Activated naive CD8-positive, alpha-beta T cell treated with anti-CD3 and anti-CD28 coated beads, Interleukin-2, amount 50 U/mL, for 24 hours (primary cell): Measurements from ENCODE around the gene RGS17.

Experiments used
- ATAC-seq: fragments of 150-1000 bp; cut with Tn5 transposase; one replicate; pipeline ENCODE4 v1.10.0; 2021
- DNase-seq: peaks from one replicate; pipeline ENCODE4 v3.0.0; 2021
- H3K27ac Mint-ChIP-seq: one replicate; pipeline ENCODE4 v1.8.0; 2021; ENCODE audit warnings: mild to moderate bottlenecking, mixed read lengths
- H3K27me3 Mint-ChIP-seq: one replicate; pipeline ENCODE4 v1.8.0; 2021; ENCODE audit warnings: mixed read lengths
- H3K36me3 Mint-ChIP-seq: one replicate; pipeline ENCODE4 v1.8.0; 2021; ENCODE audit warnings: low read depth, mixed read lengths
- H3K4me1 Mint-ChIP-seq: one replicate; pipeline ENCODE4 v1.8.0; 2021; ENCODE audit warnings: mixed read lengths
- H3K4me3 Mint-ChIP-seq: one replicate; pipeline ENCODE4 v1.8.0; 2021; ENCODE audit warnings: mild to moderate bottlenecking, moderate library complexity, mixed read lengths
- H3K9me3 Mint-ChIP-seq: one replicate; pipeline ENCODE4 v1.8.0; 2021; ENCODE audit warnings: mixed read lengths

RGS17 gene

DNA sequence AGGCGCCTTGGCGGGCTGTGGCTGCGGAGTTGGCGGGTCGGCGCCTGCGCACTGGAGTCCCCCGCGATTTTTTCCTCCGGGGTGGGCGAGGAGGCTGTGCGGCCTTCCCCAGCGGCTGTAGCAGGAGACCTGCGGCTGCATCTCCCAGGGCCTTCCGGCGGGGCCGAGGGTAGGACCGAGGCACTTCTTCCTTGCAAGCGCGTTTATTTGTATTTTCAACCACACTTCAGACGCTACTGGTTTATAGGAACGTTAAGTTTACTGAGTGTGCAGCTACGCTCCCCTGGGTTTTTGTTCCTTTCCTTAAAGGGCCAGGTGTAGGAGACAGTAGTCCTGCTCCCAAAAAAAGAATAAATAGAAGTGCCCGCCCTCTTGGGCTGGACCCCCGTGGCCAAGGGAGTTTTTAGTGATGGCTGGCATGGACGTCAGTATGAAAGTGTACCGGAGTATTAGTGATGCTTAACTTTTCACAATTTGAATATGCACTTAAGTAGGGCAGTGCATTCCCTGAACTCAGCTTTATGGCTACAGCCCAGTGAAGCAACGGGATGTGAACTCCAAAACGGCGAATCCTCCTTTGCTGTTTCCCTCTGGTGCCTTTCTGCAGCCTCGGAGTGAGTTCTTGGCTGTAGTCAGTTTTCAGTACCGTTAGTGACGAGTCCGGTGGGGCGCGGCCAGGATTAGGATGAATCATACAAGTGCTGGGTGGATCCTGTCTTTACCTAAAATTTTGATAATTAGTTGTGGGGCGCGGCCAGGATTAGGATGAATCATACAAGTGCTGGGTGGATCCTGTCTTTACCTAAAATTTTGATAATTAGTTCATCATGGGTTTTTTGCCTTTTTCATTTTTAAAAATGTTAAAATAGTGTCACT is 147.2 kb downstream of the RGS17 start:
- Mint-ChIP-seq H3K36me3 (peaks cover 42% of the 10 kb centered on the region), H3K9me3 (no peaks in the 10 kb centered on the region), H3K27me3 (peaks cover 4% of the 10 kb centered on the region), H3K4me1 (peaks cover 59% of the 10 kb centered on the region), H3K4me3 (peak overlapping the region; percentile 93), H3K27ac (peak overlapping the region; percentile 98)
- ATAC-seq, result peak; percentile 48
- DNase-seq, result peak; percentile 97

DNA sequence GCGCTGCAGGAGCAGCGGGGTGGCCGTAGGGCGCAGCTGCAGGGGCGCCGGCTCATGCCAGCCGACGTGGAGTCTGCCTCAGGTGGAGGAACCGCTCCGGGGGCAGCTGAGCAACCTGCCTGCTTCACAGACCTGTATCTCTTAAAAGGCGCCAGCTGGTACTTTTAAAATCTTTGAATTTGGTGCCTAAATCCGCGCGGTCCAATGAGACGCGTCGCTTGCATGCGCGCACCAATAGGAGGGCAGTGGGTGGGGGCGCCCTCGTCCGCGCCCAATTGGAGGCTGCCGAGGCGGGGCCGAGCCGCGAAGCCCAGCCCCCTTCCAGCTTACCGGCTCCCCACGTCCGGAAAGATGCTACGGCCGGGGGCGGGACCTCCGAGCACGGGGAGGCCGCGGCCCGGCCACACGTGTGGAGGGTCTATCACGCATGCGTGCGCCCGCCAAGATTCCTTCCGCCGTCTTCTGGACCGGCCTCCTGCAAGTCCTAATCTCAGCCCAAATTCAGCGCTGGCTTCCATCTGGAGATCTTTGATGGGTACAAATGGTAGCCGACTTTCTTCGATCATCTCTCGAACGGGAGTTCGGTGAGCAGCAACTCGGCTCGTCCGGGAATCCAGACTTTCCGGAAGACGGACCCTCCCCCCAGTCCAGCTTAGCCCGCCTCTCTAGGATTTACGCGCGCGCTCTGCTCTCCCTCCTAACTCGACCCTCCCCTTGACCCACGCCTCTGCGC is 148.0 kb downstream of the RGS17 start, which contains the start of gene FBXO5:
Gene FBXO5, minus strand, starts transcription at position 138 of the 733 bp plus-strand sequence. Its CDS starts 82 bp downstream, at position 56.
- Mint-ChIP-seq H3K27ac (peak within 1 kb of the TSS; percentile 98), H3K4me1 (peaks cover 65% of the 10 kb centered on the region), H3K27me3 (peaks cover 4% of the 10 kb centered on the region), H3K4me3 (peak within 1 kb of the TSS; percentile 93), H3K9me3 (no peaks in the 10 kb centered on the region), H3K36me3 (peaks cover 49% of the 10 kb centered on the region)
- ATAC-seq (peak; percentile 90), DNase-seq (peak; percentile 97)

DNA sequence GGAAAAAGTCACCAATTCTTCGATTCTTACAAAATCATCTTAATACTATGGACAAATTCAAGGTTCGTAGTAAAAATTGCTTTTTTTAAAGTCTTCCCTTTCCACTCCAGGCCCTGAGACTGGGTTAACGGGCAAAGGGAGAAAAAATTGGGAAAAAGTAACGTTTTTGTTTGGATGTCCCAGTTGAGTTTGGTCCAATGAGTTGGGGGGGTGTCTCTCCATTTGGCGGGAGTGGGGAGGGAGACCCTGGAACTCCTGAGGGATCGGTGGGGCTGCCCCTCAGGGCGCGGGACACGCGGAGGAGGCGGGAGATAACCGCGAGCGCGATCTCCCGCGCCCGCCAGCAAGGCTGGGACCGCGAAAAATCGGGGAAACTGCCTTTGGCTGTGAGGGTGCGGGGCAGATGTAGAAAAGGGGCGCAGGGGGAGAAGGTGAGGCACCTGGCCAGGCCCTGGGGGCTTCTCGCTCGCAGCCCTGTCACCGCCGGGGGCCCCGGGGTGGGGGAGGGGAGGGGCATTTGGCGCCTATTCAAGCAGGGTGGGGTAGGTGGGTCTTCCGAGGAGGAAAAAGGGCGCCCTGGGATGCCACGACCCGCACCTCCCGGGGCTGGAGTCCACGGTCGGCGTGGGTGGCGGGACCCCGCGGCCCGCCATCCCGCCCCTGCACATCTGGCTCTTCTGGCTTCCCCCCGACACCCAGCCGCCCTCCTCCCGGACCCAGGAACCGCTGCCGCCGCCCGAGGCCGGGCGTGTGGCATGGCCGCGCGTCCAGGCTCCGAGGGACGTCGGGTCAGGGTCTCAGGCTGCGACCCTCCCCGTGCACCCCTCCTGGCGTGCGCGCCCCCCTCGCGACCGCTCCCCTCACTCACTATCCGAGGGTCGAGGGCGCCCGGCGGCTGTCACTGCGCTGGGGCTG is 148.8 kb downstream of the RGS17 start:
- ATAC-seq (no peak), DNase-seq (peak; percentile 48)
- Mint-ChIP-seq H3K27ac (peak overlapping the region; percentile 98), H3K4me1 (peaks cover 72% of the 10 kb centered on the region), H3K27me3 (peaks cover 4% of the 10 kb centered on the region), H3K4me3 (peak overlapping the region; percentile 93), H3K9me3 (no peaks in the 10 kb centered on the region), H3K36me3 (peaks cover 57% of the 10 kb centered on the region)

DNA sequence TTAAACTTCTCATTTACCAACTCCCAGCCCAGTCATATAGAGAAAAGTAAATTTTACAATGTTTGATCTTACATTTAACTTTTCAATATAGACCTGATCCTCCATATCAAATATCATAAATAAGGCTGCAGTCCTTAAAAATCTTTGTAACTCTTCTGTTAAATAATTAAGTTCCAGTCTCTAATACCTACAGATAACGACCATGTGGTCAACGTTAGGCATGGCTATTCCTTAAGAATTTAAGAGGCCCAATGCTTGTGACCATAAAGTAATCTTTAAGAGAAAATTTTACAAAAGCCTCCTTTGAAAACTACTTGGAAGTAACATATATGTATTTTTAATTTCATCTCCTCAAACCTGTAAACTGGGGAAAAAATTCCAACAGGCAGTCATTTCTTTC is 149.9 kb downstream of the RGS17 start:
- H3K27ac Mint-ChIP-seq, result peak overlapping the region; percentile 30
- H3K9me3 Mint-ChIP-seq, result no peaks in the 10 kb centered on the region

DNA sequence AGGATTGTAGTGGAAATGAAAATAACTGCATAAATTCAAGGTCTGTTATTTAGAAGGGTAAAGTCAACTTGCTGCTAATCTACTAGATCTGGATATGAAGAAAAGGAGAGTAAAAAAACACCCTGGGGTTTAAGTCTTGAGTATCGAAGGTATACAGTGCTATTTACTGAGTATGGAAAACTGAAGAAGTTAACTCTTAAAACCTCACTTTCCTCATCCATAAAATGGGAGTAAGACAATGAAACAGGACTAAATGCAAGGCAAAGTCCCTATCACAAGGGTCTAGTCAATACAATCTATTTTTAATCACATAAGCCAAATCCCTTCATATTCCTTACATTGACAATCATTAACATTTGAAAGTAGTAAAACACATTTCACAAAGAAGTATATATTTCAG is 150.4 kb downstream of the RGS17 start:
- Mint-ChIP-seq H3K4me1 (peaks cover 74% of the 10 kb centered on the region), H3K36me3 (peaks cover 64% of the 10 kb centered on the region), H3K27ac (peak overlapping the region; percentile 30), H3K4me3 (peak overlapping the region; percentile 93), H3K9me3 (no peaks in the 10 kb centered on the region), H3K27me3 (peaks cover 4% of the 10 kb centered on the region)
- DNase-seq, result no peak
- no peak for ATAC-seq

More for the DNA sequence above, 149.9 kb downstream of the RGS17 start:
- Mint-ChIP-seq H3K36me3 (peaks cover 60% of the 10 kb centered on the region), H3K27me3 (peaks cover 4% of the 10 kb centered on the region), H3K4me1 (peaks cover 74% of the 10 kb centered on the region), H3K4me3 (peak overlapping the region; percentile 93)
- no peak for ATAC-seq
- no peak for DNase-seq

DNA sequence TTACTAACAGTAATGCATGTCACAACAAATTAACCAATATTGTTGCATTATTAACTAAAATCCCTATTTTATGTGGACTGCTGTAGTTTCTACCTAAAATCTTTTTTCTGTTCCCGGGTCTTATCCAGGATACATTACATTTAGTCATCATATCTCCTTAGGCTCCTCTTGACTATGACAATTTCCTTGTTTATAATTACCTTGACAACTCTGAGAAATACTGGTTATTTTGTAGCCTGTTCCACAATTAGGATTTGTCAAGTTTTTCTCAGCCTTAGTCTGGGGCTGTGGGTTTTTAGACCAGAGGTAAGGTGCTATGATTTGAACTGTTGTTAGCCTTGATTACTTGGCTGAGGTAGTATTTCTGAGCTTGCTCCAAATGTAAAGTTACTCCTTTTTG is 152.0 kb downstream of the RGS17 start:
- no peak overlapping the region for H3K27ac Mint-ChIP-seq
- H3K4me3 Mint-ChIP-seq, result no peak overlapping the region
- H3K36me3 Mint-ChIP-seq, result peaks cover 74% of the 10 kb centered on the region

DNA sequence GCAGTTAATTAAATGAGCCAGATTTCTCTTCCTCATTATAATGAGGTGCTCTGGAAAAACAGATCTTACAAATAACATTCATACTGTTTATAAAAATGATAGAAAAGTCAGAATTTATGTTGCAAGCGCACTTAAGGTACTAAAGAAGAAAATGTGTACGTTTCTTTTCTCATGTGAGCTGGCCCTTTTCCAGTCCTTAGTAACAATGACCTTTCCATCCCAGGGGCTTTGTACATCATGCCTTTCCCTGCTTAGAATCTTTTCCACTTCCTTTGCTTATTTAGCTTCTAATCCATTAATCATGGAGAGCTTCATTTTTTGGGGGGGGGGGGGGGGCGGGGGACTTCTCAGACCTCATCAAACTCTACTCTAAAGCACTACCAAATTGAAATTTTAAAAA is 153.0 kb downstream of the RGS17 start:
- Mint-ChIP-seq H3K9me3 (no peaks in the 10 kb centered on the region), H3K36me3 (peaks cover 77% of the 10 kb centered on the region), H3K27me3 (no peaks in the 10 kb centered on the region), H3K4me1 (peaks cover 73% of the 10 kb centered on the region), H3K4me3 (no peak overlapping the region), H3K27ac (no peak overlapping the region)
- no peak for DNase-seq
- no peak for ATAC-seq

More for the DNA sequence above, 152.0 kb downstream of the RGS17 start:
- no peak for DNase-seq
- Mint-ChIP-seq H3K9me3 (no peaks in the 10 kb centered on the region), H3K4me1 (peaks cover 75% of the 10 kb centered on the region), H3K27me3 (peaks cover 4% of the 10 kb centered on the region)
- ATAC-seq, result no peak

DNA sequence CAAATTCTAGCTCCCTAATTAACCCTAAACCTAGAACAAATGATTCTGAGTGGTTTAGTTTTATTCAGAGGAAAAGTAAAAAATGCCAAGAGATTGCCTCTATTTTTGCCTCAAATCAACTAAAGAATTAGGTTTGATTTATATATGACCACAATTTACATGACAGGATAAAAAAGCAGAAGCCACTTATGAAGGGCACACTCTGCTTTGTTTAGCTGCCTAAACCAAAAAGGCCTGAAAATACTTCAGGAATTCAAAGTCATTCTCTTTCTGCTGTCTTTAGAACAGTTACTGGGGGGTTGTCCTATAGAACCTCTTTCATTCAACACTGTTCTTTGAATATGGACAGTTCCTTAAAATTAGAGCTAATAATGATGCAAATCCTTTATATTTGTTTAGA is 153.5 kb downstream of the RGS17 start:
- H3K4me1 Mint-ChIP-seq, result peaks cover 73% of the 10 kb centered on the region
- no peaks in the 10 kb centered on the region for H3K27me3 Mint-ChIP-seq
- no peaks in the 10 kb centered on the region for H3K9me3 Mint-ChIP-seq
- H3K4me3 Mint-ChIP-seq, result no peak overlapping the region
- peaks cover 82% of the 10 kb centered on the region for H3K36me3 Mint-ChIP-seq
- ATAC-seq, result no peak
- no peak overlapping the region for H3K27ac Mint-ChIP-seq
- DNase-seq, result no peak

DNA sequence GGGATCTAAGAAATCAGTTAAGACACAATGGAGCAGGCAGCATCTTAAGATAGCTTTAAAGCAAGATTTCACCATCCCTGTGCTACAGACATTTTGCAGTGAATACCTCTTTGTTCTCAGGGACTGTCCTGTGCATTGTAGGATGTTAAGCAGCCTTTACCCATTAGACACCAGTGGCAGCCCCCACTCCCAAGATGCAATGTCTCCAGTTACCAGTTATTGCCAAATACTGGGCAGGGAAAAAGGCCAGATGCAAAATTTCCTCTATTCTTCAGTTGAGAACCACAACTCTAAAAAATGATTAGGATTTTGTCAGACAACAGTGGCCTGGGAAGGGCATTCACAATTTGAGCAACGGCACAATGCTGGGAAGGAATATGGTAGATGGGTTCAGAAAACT is 154.3 kb downstream of the RGS17 start:
- no peak for ATAC-seq
- DNase-seq, result no peak
- Mint-ChIP-seq H3K27ac (no peak overlapping the region), H3K9me3 (no peaks in the 10 kb centered on the region), H3K36me3 (peaks cover 86% of the 10 kb centered on the region), H3K4me3 (peak overlapping the region; percentile 21), H3K4me1 (peaks cover 70% of the 10 kb centered on the region), H3K27me3 (no peaks in the 10 kb centered on the region)

DNA sequence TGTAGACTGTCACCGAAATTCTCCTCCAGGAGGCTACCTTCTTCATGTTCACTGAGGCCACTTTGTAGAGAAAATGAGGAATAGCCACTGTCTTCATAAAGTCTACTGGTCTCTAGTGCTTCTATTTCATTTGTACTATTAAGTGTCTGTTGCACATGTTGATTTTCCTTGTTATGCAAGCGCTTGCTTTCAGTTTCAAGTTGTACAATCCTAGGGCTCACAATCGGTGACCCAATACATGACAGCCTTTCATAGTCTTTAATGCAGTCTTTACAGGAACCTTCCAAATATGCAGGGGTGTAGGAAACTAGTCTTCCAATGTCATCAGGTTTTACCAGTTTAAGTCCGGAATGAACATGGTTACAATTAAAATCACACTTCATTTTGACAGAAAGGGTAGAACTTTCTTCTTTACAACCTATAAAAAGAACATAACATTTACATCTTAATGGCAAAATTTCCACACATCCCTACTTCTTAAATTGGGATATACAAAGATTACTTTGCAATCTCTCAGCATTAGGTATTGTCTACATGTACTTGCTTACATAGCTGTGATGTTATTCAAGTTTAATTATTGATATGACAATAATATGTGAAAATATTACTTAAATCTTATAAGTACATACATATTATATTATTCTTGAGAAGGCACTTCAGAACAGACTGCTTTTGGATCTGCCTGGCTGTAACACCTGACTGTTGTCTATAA is 155.7 kb downstream of the RGS17 start:
- Mint-ChIP-seq H3K27me3 (no peaks in the 10 kb centered on the region), H3K4me1 (peaks cover 58% of the 10 kb centered on the region), H3K9me3 (peaks cover 8% of the 10 kb centered on the region), H3K27ac (no peak overlapping the region), H3K36me3 (peaks cover 85% of the 10 kb centered on the region), H3K4me3 (peak overlapping the region; percentile 30)
- ATAC-seq, result peak; percentile 46
- DNase-seq, result no peak

DNA sequence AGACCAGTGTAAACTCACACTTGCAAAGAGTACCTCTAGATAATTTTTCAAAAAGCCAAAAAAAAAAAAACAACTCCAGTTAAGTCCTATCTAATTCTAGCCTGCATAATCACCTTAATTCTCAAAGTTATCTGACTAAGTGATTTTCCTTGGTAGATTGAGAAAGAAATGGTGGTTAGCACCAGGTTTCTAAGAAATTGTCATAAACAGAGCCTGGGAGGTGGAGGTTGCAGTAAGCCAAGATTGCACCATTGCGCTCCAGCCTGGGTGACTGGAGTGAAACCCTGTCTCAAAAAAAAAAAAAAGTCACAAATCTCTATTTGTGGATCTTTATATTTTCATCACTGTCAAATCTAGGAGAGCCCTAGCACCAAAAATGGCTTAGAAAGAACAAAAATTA is 157.2 kb downstream of the RGS17 start:
- H3K36me3 Mint-ChIP-seq, result peaks cover 91% of the 10 kb centered on the region
- H3K9me3 Mint-ChIP-seq, result peaks cover 15% of the 10 kb centered on the region
- no peak for DNase-seq
- H3K27me3 Mint-ChIP-seq, result no peaks in the 10 kb centered on the region
- ATAC-seq, result no peak
- H3K27ac Mint-ChIP-seq, result no peak overlapping the region
- peaks cover 44% of the 10 kb centered on the region for H3K4me1 Mint-ChIP-seq
- H3K4me3 Mint-ChIP-seq, result no peak overlapping the region

DNA sequence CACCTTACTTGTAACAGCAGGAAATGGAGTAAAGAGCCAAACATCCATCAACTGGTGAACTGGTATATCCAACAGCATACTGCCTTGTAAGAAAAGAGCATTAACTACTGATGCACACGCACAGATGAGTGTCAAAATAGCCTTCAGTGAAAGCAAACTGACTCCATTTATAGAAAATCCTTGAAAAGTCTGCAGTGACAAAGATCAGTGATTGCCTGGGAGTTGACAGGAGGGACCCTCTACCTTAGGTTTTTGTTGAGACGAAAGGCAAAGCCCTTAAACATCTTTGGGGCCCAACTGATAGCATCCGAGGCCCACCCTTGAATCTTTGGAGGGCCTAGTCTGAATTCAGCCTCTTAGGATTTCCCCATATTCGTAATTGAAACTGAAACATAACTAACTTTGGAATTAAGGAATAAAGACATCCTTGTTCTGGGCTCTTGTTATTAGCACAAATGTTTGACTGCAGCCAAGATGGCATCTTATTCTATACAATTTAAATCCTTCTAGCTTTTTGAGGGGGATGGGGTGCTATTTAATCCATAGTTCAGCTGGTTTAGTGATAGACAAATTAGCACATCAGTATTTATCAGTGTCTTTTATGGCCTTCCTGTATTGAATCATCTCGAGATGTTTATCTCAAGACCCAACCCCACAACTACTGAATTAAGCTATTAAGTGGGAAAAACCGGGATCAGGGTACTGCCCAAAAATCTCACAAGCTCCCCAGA is 161.2 kb downstream of the RGS17 start:
- Mint-ChIP-seq H3K4me3 (no peak overlapping the region), H3K36me3 (peaks cover 57% of the 10 kb centered on the region), H3K9me3 (peaks cover 21% of the 10 kb centered on the region)

More for the DNA sequence above, 161.2 kb downstream of the RGS17 start:
- no peaks in the 10 kb centered on the region for H3K27me3 Mint-ChIP-seq
- ATAC-seq (no peak), DNase-seq (no peak)
- no peak overlapping the region for H3K27ac Mint-ChIP-seq
- peaks cover 12% of the 10 kb centered on the region for H3K4me1 Mint-ChIP-seq
